ENCODE data around the gene EXOC6B.

Gene EXOC6B

DNA sequence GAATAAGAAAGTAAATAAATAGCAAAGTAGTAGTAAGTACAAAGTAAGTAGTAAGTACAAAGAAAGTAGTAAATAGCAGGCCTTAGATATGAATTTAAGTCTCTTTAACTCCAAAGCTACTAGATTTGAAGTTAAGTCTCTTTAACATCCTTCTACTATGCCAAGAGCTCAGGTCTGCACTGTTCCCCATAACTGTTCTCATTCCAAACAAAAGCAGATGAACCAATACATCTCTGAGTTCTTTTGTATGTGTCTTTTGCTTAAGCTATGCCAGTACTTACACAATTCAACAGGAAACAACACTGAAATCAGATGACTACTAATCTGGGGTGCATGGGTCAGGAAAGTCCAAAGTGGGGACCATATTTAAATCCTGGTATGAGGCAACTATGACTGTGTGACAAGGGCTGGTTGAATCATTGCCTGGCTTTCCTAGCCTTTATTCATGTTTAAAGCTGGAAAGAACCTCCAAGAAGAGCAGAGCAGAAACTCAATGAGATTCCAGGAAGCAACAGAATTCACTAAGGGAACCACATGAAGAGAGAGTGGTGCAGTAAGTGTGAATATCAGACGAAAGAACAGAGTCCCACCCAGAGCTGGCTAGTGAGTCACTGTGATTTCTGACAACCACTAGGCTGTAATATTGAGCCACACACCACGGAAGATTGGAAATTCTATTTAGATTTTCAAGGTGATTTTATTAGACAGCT, 627.1 kb downstream of the EXOC6B start:
- TF ChIP-seq EGR1 (IDR thresholded peaks at IDR 0.05) (no peak), YY1 (IDR thresholded peaks at IDR 0.05; ENCODE audit: low read depth) (no peak), NFIC (IDR thresholded peaks at IDR 0.05) (no peak), TCF12 (IDR thresholded peaks at IDR 0.05; ENCODE audit: low read depth) (no peak), ZBTB7A (IDR thresholded peaks at IDR 0.05; ENCODE audit: low read depth) (no peak), TAF1 (IDR thresholded peaks at IDR 0.05; ENCODE audit: low read depth) (no peak), TEAD4 (IDR thresholded peaks at IDR 0.05) (no peak), CEBPB (IDR thresholded peaks at IDR 0.05) (no peak)
- TF ChIP-seq, protein P1, sequence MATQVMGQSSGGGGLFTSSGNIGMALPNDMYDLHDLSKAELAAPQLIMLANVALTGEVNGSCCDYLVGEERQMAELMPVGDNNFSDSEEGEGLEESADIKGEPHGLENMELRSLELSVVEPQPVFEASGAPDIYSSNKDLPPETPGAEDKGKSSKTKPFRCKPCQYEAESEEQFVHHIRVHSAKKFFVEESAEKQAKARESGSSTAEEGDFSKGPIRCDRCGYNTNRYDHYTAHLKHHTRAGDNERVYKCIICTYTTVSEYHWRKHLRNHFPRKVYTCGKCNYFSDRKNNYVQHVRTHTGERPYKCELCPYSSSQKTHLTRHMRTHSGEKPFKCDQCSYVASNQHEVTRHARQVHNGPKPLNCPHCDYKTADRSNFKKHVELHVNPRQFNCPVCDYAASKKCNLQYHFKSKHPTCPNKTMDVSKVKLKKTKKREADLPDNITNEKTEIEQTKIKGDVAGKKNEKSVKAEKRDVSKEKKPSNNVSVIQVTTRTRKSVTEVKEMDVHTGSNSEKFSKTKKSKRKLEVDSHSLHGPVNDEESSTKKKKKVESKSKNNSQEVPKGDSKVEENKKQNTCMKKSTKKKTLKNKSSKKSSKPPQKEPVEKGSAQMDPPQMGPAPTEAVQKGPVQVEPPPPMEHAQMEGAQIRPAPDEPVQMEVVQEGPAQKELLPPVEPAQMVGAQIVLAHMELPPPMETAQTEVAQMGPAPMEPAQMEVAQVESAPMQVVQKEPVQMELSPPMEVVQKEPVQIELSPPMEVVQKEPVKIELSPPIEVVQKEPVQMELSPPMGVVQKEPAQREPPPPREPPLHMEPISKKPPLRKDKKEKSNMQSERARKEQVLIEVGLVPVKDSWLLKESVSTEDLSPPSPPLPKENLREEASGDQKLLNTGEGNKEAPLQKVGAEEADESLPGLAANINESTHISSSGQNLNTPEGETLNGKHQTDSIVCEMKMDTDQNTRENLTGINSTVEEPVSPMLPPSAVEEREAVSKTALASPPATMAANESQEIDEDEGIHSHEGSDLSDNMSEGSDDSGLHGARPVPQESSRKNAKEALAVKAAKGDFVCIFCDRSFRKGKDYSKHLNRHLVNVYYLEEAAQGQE (IDR thresholded peaks at IDR 0.05; ENCODE audit: low read depth) = no peak
- TF ChIP-seq, protein P2, sequence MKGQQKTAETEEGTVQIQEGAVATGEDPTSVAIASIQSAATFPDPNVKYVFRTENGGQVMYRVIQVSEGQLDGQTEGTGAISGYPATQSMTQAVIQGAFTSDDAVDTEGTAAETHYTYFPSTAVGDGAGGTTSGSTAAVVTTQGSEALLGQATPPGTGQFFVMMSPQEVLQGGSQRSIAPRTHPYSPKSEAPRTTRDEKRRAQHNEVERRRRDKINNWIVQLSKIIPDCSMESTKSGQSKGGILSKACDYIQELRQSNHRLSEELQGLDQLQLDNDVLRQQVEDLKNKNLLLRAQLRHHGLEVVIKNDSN (IDR thresholded peaks at IDR 0.05) = no peak
- TF ChIP-seq, protein P3, sequence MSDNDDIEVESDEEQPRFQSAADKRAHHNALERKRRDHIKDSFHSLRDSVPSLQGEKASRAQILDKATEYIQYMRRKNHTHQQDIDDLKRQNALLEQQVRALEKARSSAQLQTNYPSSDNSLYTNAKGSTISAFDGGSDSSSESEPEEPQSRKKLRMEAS (IDR thresholded peaks at IDR 0.05) = no peak

DNA sequence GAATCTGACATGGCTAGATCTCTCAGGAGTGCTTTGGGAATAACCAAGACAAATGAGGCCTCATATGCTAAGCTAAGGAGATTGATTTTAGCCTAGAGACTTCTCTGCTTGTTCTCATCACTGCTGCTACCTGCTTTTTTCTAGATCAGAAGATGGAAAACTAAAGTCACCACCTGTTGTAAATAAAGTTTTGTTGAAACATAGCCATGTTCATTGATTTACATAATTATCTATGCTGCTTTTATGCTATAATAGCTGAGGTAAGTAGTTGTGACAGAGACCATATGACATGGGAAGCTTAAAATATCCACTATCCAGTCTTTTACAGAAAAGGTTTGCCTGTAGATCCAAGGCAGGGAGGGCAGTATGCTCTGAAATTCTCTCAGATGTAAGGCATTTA, 632.1 kb downstream of the EXOC6B start:
- TF ChIP-seq RAD21 (IDR thresholded peaks at IDR 0.05; ENCODE audit: low read depth) (no peak), ZBTB7A (IDR thresholded peaks at IDR 0.05; ENCODE audit: low read depth) (no peak), EP300 (IDR thresholded peaks at IDR 0.05; ENCODE audit: borderline replicate concordance) (no peak), TEAD4 (IDR thresholded peaks at IDR 0.05) (no peak), TAF1 (IDR thresholded peaks at IDR 0.05; ENCODE audit: low read depth) (no peak), FOXM1 (IDR thresholded peaks at IDR 0.05; ENCODE audit: borderline replicate concordance, low read depth) (no peak)
- TF ChIP-seq, protein P2 (IDR thresholded peaks at IDR 0.05) = no peak
- TF ChIP-seq, protein P1 (IDR thresholded peaks at IDR 0.05; ENCODE audit: low read depth) = no peak

DNA sequence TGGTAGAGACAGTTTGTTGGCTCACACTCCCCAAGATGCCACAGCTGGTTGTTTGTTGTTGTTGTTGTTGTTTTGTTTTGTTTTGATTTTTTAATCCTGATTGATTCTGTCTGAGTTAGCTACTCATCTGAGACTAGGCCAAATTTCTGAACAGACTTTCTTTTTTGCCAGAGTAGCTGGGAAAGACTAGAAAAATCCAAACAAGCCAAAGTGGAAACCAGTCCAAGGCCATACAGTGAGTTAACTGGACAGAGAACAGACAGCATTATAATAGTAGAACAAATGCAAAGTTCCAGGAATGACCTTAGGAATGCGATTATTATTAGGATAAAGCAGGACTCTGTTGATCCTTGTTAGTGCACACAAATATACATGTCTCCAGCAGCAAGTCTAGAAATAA, 634.4 kb downstream of the EXOC6B start:
- TF ChIP-seq RAD21 (IDR thresholded peaks at IDR 0.05; ENCODE audit: low read depth) (no peak), EP300 (IDR thresholded peaks at IDR 0.05; ENCODE audit: borderline replicate concordance) (no peak), TCF12 (IDR thresholded peaks at IDR 0.05; ENCODE audit: low read depth) (no peak), CREB1 (IDR thresholded peaks at IDR 0.05; ENCODE audit: low read depth) (no peak), EGR1 (IDR thresholded peaks at IDR 0.05) (no peak), CEBPB (IDR thresholded peaks at IDR 0.05) (no peak), NFIC (IDR thresholded peaks at IDR 0.05) (no peak), TAF1 (IDR thresholded peaks at IDR 0.05; ENCODE audit: low read depth) (no peak), FOXM1 (IDR thresholded peaks at IDR 0.05; ENCODE audit: borderline replicate concordance, low read depth) (no peak)
- TF ChIP-seq, protein P1 (IDR thresholded peaks at IDR 0.05; ENCODE audit: low read depth) = no peak

DNA sequence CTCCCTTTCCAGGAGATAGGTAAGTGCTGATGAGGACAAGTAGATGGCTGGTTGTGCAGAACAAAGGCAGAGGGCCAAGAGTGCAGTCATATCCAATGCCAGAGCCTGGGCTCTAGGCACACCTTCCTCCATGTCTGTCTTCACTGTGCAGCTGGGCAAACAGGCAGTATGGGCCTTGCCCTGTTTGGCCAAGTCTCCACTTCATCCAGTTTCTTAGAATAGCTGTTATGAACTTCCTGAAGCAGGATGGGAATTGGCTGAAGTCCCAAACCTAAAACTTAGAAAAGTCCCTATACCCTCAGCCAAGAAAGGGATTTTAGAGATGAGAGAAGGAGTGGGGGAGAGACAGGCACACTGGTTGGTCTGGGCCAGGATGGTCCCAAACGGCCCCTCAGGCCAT, 640.6 kb downstream of the EXOC6B start:
- TF ChIP-seq NFIC (IDR thresholded peaks at IDR 0.05) (no peak), EP300 (IDR thresholded peaks at IDR 0.05; ENCODE audit: borderline replicate concordance) (no peak), CEBPB (IDR thresholded peaks at IDR 0.05) (no peak), EGR1 (IDR thresholded peaks at IDR 0.05) (no peak), TAF1 (IDR thresholded peaks at IDR 0.05; ENCODE audit: low read depth) (no peak), TEAD4 (IDR thresholded peaks at IDR 0.05) (no peak), FOXM1 (IDR thresholded peaks at IDR 0.05; ENCODE audit: borderline replicate concordance, low read depth) (no peak), ZBTB7A (IDR thresholded peaks at IDR 0.05; ENCODE audit: low read depth) (no peak)
- TF ChIP-seq, protein P3 (IDR thresholded peaks at IDR 0.05) = no peak
- TF ChIP-seq, protein P2 (IDR thresholded peaks at IDR 0.05) = no peak
